B cell (primary cell): ENCODE data around the gene ACIN1.

ENCODE experiments used
- EZH2 ChIP-seq: IDR thresholded peaks from 2 replicates; pipeline ENCODE4 v1.6.1; 2012; ENCODE audit warnings: borderline replicate concordance, low read depth, mild to moderate bottlenecking, moderate library complexity, low read length; ENCODE audit not compliant: insufficient read depth, poor library complexity, severe bottlenecking
- TF ChIP-seq, protein P1 (sequence below): fragments of 200-600 bp; IDR thresholded peaks from one replicate; pipeline ENCODE4 v1.8.0; 2022; ENCODE audit warnings: antibody characterized with exemption, mild to moderate bottlenecking

DNA sequence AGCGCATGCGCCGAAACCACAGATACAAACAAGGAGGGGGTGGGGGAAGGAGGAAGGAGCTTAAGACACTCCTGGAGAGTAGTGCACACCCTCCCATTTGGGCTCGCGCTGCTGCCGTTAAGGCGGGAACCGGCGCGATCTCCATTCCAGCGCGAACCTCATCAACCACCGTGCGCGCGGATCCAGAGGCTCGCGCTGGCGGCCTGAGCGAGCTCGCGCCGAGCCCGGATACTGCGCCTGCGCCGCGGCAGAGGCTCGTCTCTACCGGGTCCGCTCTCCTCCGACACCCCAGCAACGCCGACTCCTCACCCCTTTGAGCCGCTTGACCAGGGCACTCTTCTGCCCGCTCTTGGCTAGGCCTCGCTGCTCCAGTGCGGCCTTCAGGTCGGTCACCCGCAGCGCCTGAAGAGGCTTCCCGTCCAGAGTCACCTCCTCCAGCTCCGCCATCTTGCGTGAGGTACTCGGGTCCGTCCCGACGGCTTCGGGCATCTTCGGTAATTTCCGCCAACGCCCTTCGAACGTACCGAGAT, at the start of gene ACIN1:
- TF ChIP-seq, protein P1, sequence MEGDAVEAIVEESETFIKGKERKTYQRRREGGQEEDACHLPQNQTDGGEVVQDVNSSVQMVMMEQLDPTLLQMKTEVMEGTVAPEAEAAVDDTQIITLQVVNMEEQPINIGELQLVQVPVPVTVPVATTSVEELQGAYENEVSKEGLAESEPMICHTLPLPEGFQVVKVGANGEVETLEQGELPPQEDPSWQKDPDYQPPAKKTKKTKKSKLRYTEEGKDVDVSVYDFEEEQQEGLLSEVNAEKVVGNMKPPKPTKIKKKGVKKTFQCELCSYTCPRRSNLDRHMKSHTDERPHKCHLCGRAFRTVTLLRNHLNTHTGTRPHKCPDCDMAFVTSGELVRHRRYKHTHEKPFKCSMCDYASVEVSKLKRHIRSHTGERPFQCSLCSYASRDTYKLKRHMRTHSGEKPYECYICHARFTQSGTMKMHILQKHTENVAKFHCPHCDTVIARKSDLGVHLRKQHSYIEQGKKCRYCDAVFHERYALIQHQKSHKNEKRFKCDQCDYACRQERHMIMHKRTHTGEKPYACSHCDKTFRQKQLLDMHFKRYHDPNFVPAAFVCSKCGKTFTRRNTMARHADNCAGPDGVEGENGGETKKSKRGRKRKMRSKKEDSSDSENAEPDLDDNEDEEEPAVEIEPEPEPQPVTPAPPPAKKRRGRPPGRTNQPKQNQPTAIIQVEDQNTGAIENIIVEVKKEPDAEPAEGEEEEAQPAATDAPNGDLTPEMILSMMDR = no peak
- TF ChIP-seq EZH2 = no peak
